Ovary (tissue), 9 donors: ENCODE data around the gene ARSJ. TPM values are rescaled to one million over a fixed set of nuclear protein-coding genes. Genes with fewer than 3 reads are reported as not detected.

Experiments used
- DNase-seq, 5 donors: peaks; one replicate each; pipeline ENCODE4 v3.0.0-alpha.2; 2019 to 2020
- H3K27ac ChIP-seq, 2 donors: fragments of 200-600 bp; one replicate each; pipeline versions ENCODE4 v1.5.1 to v1.8.0; 2019 to 2022
- H3K27me3 ChIP-seq: fragments of 200-600 bp; one replicate; pipeline ENCODE4 v1.8.0; 2022
- H3K36me3 ChIP-seq: fragments of 200-600 bp; sonication (generic); one replicate; pipeline ENCODE4 v1.5.1; 2019
- H3K4me1 ChIP-seq: one replicate; pipeline ENCODE4 v1.8.1; 2013; ENCODE audit warnings: mild to moderate bottlenecking, moderate library complexity; ENCODE audit not compliant: insufficient read depth
- H3K4me3 ChIP-seq: fragments of 200-600 bp; sonication (generic); one replicate; pipeline ENCODE4 v1.5.1; 2017
- H3K9me3 ChIP-seq, 2 donors: fragments of 200-600 bp in 1 of 2; sonication (generic) in 1 of 2; one replicate each; pipeline versions ENCODE4 v1.5.1 to v1.8.1; 2013 to 2019; ENCODE audit warnings: mild to moderate bottlenecking in 1 of 2, moderate library complexity in 1 of 2
- EP300 ChIP-seq: sonication (generic); formaldehyde crosslinking; IDR thresholded peaks from one replicate; pipeline ENCODE4 v1.6.1; 2017; ENCODE audit warnings: antibody characterized with exemption
- POLR2A ChIP-seq: fragments of 450-650 bp; IDR thresholded peaks from one replicate; pipeline ENCODE4 v1.6.1; 2017; ENCODE audit warnings: antibody characterized with exemption, mild to moderate bottlenecking, moderate library complexity
- WGBS, 3 donors: extraction: QIAGEN DNeasy Blood & Tissue Kit in 1 of 3; methylation state at CpG; one replicate each; pipeline versions ENCODE4 v1.1.5 to v1.1.7; 2013 to 2017; 5-methylcytosine and 5-hydroxymethylcytosine counted together
- intact Hi-C, 4 donors: fragments of 100-400 bp; cut with DNase I; formaldehyde crosslinking; loops; one replicate each; pipeline versions ENCODE4 v1.11.0 to v1.15.1; 2022 to 2023
- polyA plus RNA-seq, 2 donors: library from polyadenylated mRNA; stranded (reverse); fragments of 200-250 nt in 1 of 2; fragments of 350-450 nt in 1 of 2; fragmentation: Illumina TruSeq in 1 of 2; extraction: RNeasy Lipid Tissue Mini Kit (QIAGEN cat#74804) in 1 of 2; gene quantifications; one replicate each; pipeline ENCODE4 v1.2.3, GENCODE V29; 2013 to 2014
- total RNA-seq, 7 donors: library from RNA; depleted of rRNA in 2 of 7; stranded (reverse); fragments of >200 nt in 2 of 7; fragmentation: NEBNext Ultra II Directional in 3 of 7; extraction: Animal tissue kit (Norgen Biotek cat#: 25700) in 3 of 7; gene quantifications; one replicate each; pipeline versions ENCODE4 v1.1.0 to v1.2.4, GENCODE V29; 2016 to 2023
- TF ChIP-seq, protein P1 (sequence below), 3 donors: fragments of 450-650 bp in 2 of 3; fragments of 200-600 bp in 1 of 3; IDR thresholded peaks; one replicate each; pipeline versions ENCODE4 v1.5.1 to v1.8.0; 2016 to 2022; ENCODE audit warnings: antibody characterized with exemption in 3 of 3, mild to moderate bottlenecking in 1 of 3
- donor health status: DM: no; HTN: no; CAD: no; lungs with moderate emphysema.
- donor health status: DM: no; HTN: no; CAD: no.
- donor health status: Bipolar disorder and iron deficiency.
- donor health status: DM: yes; HTN: yes; CAD: no.
- donor health status: DM: no; HTN: no; CAD: no.
- donor health status: DM: yes; HTN: yes; CAD: no.

The ARSJ gene
- total and polyA plus RNA-seq, 9 donors = 1.3 to 6.7 (median 4.4) TPM

GRCh38 chr4:113871080-113871479 lies 108.4 kb downstream of the ARSJ start:
- Histone ChIP-seq H3K27ac (no peak overlapping the region), H3K27me3 (no peaks in the 10 kb centered on the region), H3K9me3 (no peaks in the 10 kb centered on the region), H3K4me1 (no peaks in the 10 kb centered on the region), H3K4me3 (no peak overlapping the region), H3K36me3 (no peaks in the 10 kb centered on the region)
- no peak for DNase-seq
- TF ChIP-seq POLR2A = no peak
- intact Hi-C loops = no loop called here
- WGBS, 3 donors = 89 to 95% (median 89%) methylated on average over 1 of the region's 1 CpG

DNA sequence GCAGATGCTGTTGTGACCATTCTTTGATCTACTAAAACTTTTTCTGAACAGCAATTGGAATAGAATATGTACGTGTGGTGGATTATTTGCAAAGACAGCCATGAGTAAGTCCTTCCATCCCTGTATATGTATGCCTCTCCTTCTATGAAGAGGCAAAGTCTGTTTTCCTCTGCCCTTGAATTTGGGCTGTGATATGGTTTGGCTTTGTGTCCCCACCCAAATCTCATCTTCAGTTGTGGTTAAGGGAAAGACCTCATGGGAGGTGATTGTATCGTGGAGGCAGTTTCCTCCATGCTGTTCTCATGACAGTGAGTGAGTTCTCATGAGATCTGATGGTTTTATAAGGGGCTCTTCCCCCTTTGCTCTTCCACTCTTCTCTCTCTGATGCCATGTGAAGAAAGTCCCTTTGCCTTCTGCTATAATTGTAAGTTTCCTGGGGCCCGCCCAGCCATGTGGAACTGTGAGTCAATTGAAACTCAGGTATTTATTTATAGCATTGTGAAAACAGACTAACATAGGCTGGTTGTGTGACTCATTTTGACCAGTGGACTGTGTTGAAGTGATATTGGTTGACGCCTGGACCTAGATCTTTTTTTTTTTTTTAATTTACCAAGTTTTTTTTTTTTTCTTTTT lies 109.6 kb downstream of the ARSJ start:
- no peaks in the 10 kb centered on the region for H3K36me3 ChIP-seq
- TF ChIP-seq, protein P1, sequence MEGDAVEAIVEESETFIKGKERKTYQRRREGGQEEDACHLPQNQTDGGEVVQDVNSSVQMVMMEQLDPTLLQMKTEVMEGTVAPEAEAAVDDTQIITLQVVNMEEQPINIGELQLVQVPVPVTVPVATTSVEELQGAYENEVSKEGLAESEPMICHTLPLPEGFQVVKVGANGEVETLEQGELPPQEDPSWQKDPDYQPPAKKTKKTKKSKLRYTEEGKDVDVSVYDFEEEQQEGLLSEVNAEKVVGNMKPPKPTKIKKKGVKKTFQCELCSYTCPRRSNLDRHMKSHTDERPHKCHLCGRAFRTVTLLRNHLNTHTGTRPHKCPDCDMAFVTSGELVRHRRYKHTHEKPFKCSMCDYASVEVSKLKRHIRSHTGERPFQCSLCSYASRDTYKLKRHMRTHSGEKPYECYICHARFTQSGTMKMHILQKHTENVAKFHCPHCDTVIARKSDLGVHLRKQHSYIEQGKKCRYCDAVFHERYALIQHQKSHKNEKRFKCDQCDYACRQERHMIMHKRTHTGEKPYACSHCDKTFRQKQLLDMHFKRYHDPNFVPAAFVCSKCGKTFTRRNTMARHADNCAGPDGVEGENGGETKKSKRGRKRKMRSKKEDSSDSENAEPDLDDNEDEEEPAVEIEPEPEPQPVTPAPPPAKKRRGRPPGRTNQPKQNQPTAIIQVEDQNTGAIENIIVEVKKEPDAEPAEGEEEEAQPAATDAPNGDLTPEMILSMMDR (IDR thresholded peaks at IDR 0.05) = no peak
- no peak for TF ChIP-seq POLR2A
- no peak for TF ChIP-seq EP300
- H3K4me1 ChIP-seq = no peaks in the 10 kb centered on the region
- no peaks in the 10 kb centered on the region for H3K9me3 ChIP-seq
- DNase-seq = no peak
- intact Hi-C loops = no loop called here
- no peaks in the 10 kb centered on the region for H3K27me3 ChIP-seq
- H3K27ac ChIP-seq = no peak overlapping the region
- WGBS, 3 donors = 75 to 84% (median 82%) methylated on average over 4 of the region's 4 CpGs
- no peak overlapping the region for H3K4me3 ChIP-seq

DNA sequence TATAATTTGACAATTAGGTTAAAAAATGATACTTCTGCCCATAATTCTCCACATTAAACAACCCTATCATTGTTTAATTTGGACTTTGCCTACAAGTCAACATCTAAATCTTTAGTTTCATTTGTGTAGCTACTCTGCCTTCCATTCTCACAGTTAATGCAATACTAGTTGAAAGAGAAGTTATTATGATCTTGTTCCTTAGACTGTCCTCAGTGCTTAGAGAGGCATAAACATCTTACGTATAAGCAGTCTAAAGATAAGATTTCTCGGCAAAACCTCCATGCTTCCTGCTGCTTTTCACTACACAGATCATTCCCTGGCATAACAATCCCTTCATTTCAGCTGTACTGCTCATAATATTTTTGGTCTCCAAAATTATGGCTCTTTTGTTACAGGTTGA lies 112.8 kb downstream of the ARSJ start:
- H3K36me3 ChIP-seq = no peaks in the 10 kb centered on the region
- WGBS, 3 donors = 53 to 83% (median 76%) methylated on average over 2 of the region's 2 CpGs

GRCh38 chr4:113858924-113859323 lies 120.5 kb downstream of the ARSJ start:
- Histone ChIP-seq H3K4me3 (no peak overlapping the region), H3K9me3 (no peaks in the 10 kb centered on the region), H3K36me3 (no peaks in the 10 kb centered on the region), H3K27ac (no peak overlapping the region), H3K4me1 (no peaks in the 10 kb centered on the region), H3K27me3 (no peaks in the 10 kb centered on the region)
- TF ChIP-seq EP300 (no peak), POLR2A (no peak)
- TF ChIP-seq, protein P1 (IDR thresholded peaks at IDR 0.05) = no peak
- DNase-seq = no peak
- 47 to 51% (median 49%) methylated on average over 1 of the region's 1 CpG for WGBS, 3 donors
- intact Hi-C loops = no loop called here

More for the DNA sequence above, 112.8 kb downstream of the ARSJ start:
- H3K9me3 ChIP-seq = no peaks in the 10 kb centered on the region
- TF ChIP-seq POLR2A (no peak), EP300 (no peak)
- TF ChIP-seq, protein P1 (IDR thresholded peaks at IDR 0.05) = no peak
- DNase-seq = no peak
- intact Hi-C loops = no loop called here
- H3K4me3 ChIP-seq = no peak overlapping the region
- H3K27me3 ChIP-seq = no peaks in the 10 kb centered on the region
- no peak overlapping the region for H3K27ac ChIP-seq
- no peaks in the 10 kb centered on the region for H3K4me1 ChIP-seq

GRCh38 chr4:113851816-113852215 lies 127.6 kb downstream of the ARSJ start:
- TF ChIP-seq, protein P1 (IDR thresholded peaks at IDR 0.05) = no peak
- TF ChIP-seq EP300 (no peak), POLR2A (no peak)
- 70 to 90% (median 77%) methylated on average over 5 of the region's 5 CpGs for WGBS, 3 donors
- intact Hi-C loops = no loop called here
- Histone ChIP-seq H3K4me3 (no peak overlapping the region), H3K4me1 (no peaks in the 10 kb centered on the region), H3K9me3 (no peaks in the 10 kb centered on the region), H3K36me3 (no peaks in the 10 kb centered on the region), H3K27me3 (no peaks in the 10 kb centered on the region), H3K27ac (no peak overlapping the region)
- DNase-seq = no peak
